Stimulated activated CD8-positive, alpha-beta memory T cell treated with anti-CD3 and anti-CD28 coated beads, Interleukin-12 subunit alpha, Interleukin-12 subunit beta, amount 100 ng/mL, for 24 hours (primary cell): Measurements from ENCODE around the gene STIM1.

ENCODE experiments used
- DNase-seq: peaks from one replicate; pipeline ENCODE4 v3.0.0-alpha.2; 2020; ENCODE audit errors: extremely low read depth

The STIM1 gene

DNA sequence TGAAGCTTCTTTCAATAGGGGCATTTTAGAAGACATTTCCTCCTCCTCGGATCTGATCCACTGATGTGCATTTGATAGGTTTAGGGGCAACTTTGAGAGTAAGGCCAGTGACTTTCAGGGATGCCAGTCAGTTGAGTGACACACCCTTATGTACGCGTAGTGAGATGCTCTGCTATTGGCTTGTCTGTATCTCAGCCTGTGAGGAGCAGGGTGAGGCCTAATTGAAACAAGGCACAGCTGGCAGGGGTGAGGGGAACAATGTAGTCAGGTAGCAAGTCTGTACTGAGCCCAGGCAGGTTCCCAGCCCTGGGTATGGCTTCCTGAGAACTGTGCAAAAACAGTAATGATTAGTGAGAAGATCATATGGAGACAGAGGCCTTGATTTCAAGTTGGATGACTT lies 61.5 kb downstream of the STIM1 start:
- no peak for DNase-seq

- DNase-seq: peak; percentile 40
Observed at GRCh38 chr11:3920148-3920852, 64.8 kb downstream of the STIM1 start.

DNA sequence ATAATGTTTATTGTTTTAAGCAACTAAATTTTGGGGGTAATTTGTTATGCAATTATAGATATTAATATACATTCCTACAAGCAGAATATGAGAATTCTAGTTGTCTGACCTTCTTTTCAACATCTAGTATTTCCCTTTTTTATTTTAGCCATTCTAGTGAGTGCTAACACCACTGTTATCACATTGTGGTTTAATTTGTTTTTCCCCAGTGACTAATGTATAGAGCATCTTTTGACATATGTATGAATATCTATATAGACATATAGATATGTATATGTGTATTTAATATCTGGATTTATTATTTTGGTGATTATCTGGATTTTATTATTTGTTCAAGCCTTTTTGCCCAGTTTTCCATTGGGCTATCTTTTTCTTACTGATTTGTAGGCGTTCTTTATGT lies 66.6 kb downstream of the STIM1 start:
- DNase-seq: no peak

DNA sequence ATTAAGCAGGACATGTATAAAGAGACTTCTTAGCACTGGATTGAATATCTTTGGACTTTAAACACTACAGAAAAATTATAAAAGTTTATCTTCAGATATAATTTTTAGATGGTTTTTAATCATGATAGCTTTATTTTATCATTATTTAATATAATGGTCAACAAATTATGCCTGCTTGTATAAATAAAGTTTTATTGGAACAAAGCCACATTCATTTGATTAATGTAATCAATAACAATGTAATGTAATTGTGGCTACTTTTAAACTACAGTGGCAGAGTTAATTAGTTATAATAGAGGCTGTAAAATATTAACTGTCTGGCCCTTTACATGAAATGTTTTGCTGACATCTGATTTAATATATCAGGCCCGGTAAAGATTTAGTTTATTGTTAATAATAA lies 70.0 kb downstream of the STIM1 start:
- no peak for DNase-seq

DNA sequence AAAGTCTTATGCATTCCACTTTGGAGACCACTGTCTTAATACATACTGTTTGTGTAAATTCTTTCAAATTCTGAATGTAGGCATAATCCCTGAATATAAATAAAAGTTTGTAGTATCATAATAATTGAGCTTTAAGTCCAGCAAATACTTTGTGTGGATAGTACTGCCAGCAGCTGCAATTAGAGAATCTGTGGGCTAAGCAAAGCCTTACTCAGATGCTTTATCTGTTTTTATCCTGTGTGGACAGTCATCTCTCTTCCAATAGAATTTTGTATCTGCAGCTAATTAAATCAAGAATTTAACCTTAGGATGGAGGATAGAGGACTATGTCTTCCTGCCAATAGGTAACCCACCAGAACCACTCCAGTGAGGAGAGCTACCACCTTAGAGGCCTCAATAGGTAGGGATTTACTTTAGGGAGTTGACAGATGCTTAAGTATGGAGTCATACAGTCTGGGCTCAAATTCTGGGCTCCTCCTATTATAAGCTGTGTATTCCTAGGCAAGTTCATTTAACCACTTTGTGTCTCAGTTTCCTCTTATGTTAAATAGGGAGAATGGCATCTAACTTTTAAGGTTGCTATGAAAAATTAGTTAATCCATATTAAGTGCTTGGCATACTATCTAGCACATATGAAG lies 71.1 kb downstream of the STIM1 start:
- no peak for DNase-seq

- no peak for DNase-seq
Observed at GRCh38 chr11:3927129-3927796, 71.8 kb downstream of the STIM1 start.

- no peak for DNase-seq
Observed at GRCh38 chr11:3929232-3929631, 73.8 kb downstream of the STIM1 start.

- no peak for DNase-seq
Observed at GRCh38 chr11:3929649-3930048, 74.2 kb downstream of the STIM1 start.

- no peak for DNase-seq
Observed at GRCh38 chr11:3932698-3933097, 77.2 kb downstream of the STIM1 start.

DNA sequence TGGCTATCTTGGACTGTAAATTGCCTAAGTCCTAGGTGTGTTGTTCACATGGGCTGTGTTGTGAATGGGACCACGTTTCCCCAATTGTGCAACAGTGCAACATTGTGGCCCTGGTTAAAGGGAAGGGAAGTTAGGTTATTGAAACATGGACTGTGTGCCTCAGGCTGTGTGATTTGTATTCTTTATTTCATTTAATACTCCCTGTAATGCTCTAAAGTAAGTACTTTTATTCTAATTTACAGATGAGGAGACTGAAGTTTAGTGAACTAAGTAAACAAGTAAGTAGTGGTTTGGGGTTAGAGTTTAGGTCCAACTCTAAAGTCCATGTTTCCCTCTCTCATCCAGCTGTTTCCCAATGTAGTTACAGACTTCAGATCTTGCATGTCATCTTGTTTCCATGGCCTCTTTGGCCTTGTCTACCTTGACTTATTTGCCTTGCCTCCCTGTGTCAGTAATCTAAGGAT lies 77.7 kb downstream of the STIM1 start:
- DNase-seq: no peak

DNA sequence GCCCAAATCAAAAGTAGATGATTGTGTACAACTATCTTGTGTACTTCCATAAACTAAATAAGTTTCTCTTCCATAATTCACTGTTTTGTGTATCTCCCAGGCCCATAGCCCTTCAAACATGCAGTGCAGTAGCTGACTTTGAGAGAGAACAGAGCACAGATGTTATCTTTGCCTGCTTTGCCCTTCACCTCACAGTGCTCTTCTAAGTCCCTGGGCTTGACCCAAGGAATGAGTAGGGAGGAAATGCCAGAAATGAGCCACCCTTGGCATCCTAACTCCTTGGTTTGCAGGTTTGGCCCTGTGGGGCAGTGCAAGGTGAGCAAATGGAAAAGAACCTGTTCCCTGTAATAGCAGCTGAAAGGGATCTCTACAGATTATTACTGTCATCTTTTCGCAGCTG lies 79.2 kb downstream of the STIM1 start:
- no peak for DNase-seq

GRCh38 chr11:3936517-3936916 lies 81.1 kb downstream of the STIM1 start:
- no peak for DNase-seq

- no peak for DNase-seq
Observed at GRCh38 chr11:3939211-3939610, 83.7 kb downstream of the STIM1 start.

GRCh38 chr11:3939651-3940190 lies 84.3 kb downstream of the STIM1 start:
- no peak for DNase-seq

- DNase-seq: no peak
Observed at GRCh38 chr11:3942160-3942955, 86.9 kb downstream of the STIM1 start.

DNA sequence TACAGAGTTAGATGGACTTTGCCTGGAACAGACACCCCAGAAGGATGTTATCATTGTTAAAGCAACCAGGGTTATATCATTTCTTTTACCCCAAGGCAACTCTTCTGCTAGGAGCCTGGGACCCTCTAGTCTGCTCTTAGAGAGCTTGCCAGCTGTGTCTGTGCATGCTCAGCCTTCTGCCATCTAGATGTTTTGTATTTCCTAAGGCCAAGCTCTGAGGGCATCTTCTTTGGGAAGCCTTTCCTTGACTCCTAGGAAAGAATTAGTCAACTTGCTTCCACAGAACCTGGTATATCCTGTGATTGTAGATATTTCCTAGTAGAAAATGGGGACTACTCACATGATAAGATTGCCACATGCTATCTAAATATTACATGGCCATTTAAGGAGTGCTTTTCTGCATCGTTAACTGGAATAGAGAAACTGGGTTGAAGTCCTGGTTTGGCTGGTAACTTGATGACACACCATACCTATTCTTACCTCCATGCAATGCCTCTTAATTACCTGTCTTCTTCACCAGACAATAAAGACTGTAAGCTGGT lies 87.6 kb downstream of the STIM1 start:
- DNase-seq: no peak

DNA sequence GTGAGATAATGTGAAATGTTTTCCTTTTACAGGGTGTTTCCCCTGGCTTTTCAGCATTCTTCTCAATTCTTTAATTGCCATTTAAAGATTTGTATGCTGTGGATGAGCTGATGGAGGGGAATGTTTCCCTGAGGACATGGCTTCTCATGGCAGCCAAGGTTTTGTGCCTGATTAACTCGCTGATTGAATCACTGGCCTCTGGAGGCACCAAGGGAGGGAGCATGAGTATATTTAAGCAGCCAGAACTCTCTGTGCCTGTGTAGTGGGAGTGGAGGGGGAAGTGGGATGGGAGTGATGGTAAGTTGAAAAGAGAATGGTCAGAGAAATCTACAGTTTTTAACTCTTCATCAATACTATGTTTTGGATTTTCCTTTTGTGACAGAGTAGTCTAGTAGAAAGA lies 88.7 kb downstream of the STIM1 start:
- no peak for DNase-seq

GRCh38 chr11:3946455-3947017 lies 91.1 kb downstream of the STIM1 start:
- DNase-seq: no peak

GRCh38 chr11:3947061-3947460 lies 91.6 kb downstream of the STIM1 start:
- DNase-seq: no peak

DNA sequence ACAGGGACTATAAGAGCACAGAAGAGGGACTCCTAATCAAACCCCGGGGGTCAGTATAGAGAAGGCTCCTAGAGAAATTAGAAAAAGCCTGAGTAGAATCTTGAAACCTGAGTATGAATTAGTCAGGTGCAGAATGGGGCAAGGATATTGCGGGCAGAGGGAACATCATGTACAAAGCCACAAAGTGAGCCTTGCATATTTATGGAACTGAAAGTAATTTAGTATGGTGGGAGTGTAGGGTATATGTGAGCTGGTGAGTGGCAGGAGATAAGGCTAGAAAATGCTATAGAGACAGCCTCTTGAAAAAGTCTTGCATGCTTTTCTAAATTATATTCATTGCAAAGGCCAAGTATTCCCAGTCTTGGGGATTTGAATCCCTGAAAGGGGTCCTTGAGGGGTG lies 93.7 kb downstream of the STIM1 start:
- DNase-seq: no peak

DNA sequence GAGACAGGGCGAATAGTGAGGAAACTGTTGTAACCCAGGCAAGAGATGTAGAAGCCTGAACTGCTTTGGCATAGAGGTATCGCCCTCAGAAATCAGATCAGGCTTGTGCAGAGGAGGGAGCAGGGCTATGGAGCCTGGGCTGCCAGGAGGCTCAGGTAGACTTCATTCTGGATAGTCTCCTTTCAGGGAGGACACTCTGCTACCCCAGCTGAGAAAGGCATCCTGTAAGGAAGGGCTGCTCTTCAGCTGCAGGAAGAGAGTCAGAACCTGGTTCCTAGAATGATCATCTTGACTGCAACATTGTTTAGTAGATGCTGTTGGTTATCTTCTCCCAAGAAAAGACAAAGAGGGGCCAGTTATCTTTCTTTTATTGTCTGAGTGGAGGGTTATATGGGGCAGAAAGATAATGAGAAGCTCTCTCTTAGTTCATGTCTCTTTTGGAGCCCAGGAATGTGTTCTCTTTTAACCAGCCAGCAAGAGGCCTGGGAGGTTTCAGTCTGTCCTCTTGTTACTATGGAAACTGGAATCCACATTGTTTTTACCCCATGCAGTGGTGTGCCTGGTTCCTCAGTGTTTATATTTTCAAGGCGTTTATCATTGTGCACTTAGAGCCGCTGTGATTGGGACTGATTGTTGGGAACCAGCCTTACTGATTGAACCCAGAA lies 95.7 kb downstream of the STIM1 start:
- DNase-seq: no peak
